ENCODE results near the gene INO80.
"Not testable (repeated sequence)": the region's sequence is repeated elsewhere in the genome, so short reads cannot be mapped to it uniquely, and the experiment has no call there.

DNA sequence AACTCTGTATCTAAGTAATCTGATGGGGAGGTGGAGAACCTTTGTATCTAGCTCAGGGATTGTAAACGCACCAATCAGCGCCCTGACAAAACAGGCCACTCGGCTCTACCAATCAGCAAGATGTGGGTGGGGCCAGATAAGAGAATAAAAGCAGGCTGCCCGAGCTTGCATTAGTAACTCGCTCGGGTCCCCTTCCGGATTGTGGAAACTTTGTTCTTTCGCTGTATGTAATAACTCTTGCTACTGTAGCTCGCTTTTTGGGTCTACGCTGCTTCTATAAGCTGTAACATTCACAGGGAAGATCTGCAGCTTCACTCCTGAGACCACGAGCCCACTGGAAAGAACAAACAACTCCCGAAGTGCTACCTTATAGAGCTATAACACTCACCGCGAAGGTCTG is 153.8 kb downstream of the INO80 start:
- not testable (repeated sequence) for TF ChIP-seq POLR2A, CTCF (IDR thresholded peaks at IDR 0.05)

Data from vagina (tissue), 2 donors.